HG02588 (cell line): Measurements from ENCODE around the gene SPACA4.
"Not testable (repeated sequence)": the region's sequence is repeated elsewhere in the genome, so short reads cannot be mapped to it uniquely, and the experiment has no call there.

Source experiments
- ATAC-seq: cut with Tn5 transposase; IDR thresholded peaks from one replicate; pipeline ENCODE4 v1.9.1; 2021; ENCODE audit warnings: mild to moderate bottlenecking, moderate library complexity; ENCODE audit not compliant: unreplicated experiment

The SPACA4 gene

GRCh38 chr19:48618278-48618915 is 11.9 kb downstream of the SPACA4 start:
- ATAC-seq, result no peak

- peak; percentile 80 for ATAC-seq
Observed at GRCh38 chr19:48618916-48619691, 12.6 kb downstream of the SPACA4 start, which contains the start of the genes RPL18 and SPHK2. Gene RPL18 (minus strand): TSS chr19:48619178. CDS start chr19:48619143, 35 bp downstream. Gene SPHK2 (plus strand): TSS chr19:48619506. CDS start chr19:48620515, 1,009 bp downstream.

- no peak for ATAC-seq
Observed at GRCh38 chr19:48619692-48620585, 13.4 kb downstream of the SPACA4 start.

- no peak for ATAC-seq
Observed at GRCh38 chr19:48623556-48624066, 17.1 kb downstream of the SPACA4 start.

- ATAC-seq, result peak; percentile 52
Observed at GRCh38 chr19:48624067-48624594, 17.6 kb downstream of the SPACA4 start.

- no peak for ATAC-seq
Observed at GRCh38 chr19:48624791-48625723, 18.5 kb downstream of the SPACA4 start.

GRCh38 chr19:48625891-48626327 is 19.4 kb downstream of the SPACA4 start:
- no peak for ATAC-seq

- ATAC-seq, result no peak
Observed at GRCh38 chr19:48627201-48627864, 20.8 kb downstream of the SPACA4 start.

- ATAC-seq, result no peak
Observed at GRCh38 chr19:48627865-48628314, 21.3 kb downstream of the SPACA4 start.

GRCh38 chr19:48628486-48629296 is 22.1 kb downstream of the SPACA4 start:
- no peak for ATAC-seq

GRCh38 chr19:48629297-48629598 is 22.7 kb downstream of the SPACA4 start:
- ATAC-seq, result no peak

- no peak for ATAC-seq
Observed at GRCh38 chr19:48629599-48630295, 23.2 kb downstream of the SPACA4 start.

GRCh38 chr19:48630296-48631063 is 23.9 kb downstream of the SPACA4 start:
- no peak for ATAC-seq

- ATAC-seq, result no peak
Observed at GRCh38 chr19:48631225-48631624, 24.7 kb downstream of the SPACA4 start.

GRCh38 chr19:48632286-48632685 is 25.7 kb downstream of the SPACA4 start:
- not testable (repeated sequence) for ATAC-seq

GRCh38 chr19:48632692-48633147 is 26.2 kb downstream of the SPACA4 start:
- no peak for ATAC-seq
